Activated CD8-positive, alpha-beta memory T cell treated with anti-CD3 and anti-CD28 coated beads, Interleukin-2, amount 50 U/mL, for 24 hours (primary cell): ENCODE data around the gene LRP5.
"Not testable (repeated sequence)": the region's sequence is repeated elsewhere in the genome, so short reads cannot be mapped to it uniquely, and the experiment has no call there.

Source experiments
- DNase-seq: peaks from one replicate; pipeline ENCODE4 v3.0.0-alpha.2; 2020; ENCODE audit errors: extremely low read depth

LRP5 gene

DNA sequence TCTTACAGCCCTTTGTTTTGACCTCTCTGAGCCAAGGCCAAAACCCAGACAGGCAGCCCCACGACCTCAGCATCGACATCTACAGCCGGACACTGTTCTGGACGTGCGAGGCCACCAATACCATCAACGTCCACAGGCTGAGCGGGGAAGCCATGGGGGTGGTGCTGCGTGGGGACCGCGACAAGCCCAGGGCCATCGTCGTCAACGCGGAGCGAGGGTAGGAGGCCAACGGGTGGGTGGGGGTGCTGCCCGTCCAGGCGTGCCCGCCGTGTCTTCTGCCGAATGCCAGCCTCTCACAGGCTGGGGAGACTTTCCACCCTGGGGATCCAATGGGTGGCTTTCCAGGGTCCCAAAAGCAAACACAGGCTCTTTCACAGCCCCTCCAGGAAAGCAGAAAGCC, 111.1 kb downstream of the LRP5 start:
- no peak for DNase-seq

DNA sequence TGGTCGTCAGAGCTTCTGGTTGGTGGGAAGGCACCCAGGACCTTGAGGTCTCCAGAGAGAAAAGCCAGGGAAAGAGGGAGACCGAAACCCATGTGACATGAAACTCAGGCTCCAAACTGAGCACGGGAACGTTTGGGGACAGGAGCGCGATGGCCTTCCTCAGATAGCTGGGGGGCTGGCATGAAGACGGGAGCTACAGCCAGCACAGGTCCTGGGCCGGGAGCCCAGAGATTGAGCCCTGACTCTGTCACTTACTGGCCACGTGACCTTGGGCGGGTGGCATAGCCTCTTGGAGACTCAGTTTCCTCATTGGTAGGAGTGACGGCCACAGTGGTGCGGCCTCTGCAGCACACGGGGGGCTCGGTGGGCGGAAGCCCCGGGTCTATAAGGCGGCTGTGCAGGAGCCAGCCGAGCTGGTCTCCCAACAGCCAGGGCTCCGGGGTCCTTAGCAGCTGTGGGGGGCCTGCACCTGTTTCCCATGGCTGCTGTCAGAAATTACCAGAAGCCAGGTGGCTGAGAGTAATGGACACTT, 111.8 kb downstream of the LRP5 start:
- no peak for DNase-seq

DNA sequence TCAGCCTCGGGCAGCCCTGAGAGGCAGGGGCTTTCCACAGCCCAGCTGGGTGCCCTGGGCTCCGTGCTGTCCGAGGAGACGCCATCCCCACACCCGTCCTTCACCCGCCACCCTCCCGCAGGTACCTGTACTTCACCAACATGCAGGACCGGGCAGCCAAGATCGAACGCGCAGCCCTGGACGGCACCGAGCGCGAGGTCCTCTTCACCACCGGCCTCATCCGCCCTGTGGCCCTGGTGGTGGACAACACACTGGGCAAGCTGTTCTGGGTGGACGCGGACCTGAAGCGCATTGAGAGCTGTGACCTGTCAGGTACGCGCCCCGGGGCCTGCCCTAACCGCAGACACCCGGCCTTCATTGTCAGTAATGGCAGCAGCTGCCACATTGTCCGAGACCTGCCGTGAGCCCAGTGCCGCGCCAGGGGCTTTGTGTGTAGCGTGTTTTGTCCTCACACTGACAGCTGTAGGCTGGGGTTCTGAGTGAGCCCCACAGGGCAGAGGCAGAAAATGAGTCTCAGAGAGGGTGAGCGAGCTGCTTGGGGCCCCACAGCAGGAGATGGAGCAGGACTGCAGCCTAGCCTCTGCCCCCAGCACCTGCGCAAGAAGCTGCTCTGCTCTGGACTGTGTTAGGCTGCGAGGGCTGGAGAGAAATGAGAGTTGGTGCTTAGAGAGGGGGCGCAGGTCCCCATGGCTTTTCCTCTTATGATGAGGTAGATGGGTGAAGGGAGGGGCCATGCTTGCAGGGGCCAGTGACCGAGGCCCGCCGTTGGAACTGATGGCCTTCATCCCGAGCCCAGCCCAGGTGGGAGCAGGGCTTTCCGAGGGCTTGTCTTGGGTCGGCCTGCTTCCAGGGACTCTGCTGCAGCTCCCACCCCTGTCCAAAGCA, 112.8 kb downstream of the LRP5 start:
- DNase-seq: no peak

DNA sequence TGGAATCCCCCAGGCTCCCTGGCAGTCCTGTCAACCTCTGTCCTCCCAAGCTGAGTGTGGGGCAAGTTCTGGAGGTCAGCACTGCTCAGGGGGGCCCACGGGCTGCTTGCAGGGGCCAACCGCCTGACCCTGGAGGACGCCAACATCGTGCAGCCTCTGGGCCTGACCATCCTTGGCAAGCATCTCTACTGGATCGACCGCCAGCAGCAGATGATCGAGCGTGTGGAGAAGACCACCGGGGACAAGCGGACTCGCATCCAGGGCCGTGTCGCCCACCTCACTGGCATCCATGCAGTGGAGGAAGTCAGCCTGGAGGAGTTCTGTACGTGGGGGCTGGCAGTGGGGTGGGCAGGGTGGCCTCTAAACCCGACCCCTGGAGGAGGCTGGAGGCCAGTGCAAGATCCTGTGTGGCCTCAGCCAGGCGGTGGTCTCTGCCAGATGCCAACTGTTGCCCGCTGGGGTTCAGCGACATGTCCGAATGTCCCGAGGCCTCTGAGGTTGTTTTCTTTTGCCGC, 113.5 kb downstream of the LRP5 start:
- DNase-seq: no peak

DNA sequence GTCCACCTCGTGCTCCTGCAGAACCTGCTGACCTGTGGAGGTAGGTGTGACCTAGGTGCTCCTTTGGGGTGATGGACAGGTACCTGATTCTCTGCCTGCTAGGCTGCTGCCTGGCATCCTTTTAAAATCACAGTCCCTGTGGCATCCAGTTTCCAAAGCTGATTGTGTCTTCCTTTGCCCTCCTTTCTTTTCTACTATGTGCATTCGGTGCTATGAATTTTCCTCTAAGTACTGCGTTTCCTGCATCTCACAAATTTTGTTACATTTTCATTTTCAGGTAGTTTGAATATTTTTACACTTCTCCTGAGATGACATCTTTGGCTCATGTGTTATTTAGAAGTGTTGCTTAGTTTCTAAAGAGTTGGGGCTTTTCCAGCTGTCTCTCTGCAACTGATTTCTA, 117.3 kb downstream of the LRP5 start:
- DNase-seq: no peak

DNA sequence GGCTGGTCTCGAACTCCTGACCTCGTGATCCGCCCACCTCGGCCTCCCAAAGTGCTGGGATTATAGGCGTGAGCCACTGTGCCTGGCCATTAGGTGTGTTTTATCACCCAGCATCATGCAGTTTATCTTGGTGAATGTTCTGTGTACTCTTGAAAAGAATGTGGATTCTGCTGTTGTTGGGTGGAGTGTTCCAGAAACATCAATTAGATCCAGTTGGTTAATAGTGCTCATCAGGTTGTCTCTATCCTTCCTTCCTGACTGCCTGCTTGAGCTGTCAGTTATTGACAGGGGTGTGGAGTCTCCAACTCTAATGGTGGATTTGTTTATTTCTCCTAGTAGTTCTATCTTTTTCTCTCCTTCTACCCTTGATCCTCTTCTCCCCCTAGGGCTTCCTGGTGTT, 118.0 kb downstream of the LRP5 start:
- DNase-seq: no peak

DNA sequence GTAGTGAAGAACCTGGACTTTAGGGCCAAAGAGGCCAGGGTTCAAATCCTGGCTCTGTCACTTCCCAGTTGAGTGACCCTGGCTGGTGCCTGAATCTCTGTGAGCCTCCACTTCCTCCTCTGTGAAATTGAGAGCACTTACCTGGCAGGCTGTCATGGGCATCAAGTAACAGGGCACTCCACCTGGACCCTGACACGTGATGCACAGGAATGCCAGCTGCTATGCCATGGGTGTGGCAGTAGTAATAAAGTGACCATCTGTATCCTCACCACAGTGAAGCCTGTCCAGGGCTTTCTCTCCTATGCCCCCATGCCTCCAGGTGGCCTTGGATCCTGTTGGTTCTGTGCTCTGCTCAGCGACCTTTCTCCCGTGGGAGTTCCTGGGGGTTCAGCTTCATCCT, 118.4 kb downstream of the LRP5 start:
- DNase-seq: no peak

- no peak for DNase-seq
Observed at GRCh38 chr11:68431984-68432645, 119.7 kb downstream of the LRP5 start.

GRCh38 chr11:68432874-68433273, 120.5 kb downstream of the LRP5 start:
- no peak for DNase-seq

GRCh38 chr11:68433541-68433940, 121.2 kb downstream of the LRP5 start:
- DNase-seq: no peak

- not testable (repeated sequence) for DNase-seq
Observed at GRCh38 chr11:68434159-68434558, 121.8 kb downstream of the LRP5 start.

DNA sequence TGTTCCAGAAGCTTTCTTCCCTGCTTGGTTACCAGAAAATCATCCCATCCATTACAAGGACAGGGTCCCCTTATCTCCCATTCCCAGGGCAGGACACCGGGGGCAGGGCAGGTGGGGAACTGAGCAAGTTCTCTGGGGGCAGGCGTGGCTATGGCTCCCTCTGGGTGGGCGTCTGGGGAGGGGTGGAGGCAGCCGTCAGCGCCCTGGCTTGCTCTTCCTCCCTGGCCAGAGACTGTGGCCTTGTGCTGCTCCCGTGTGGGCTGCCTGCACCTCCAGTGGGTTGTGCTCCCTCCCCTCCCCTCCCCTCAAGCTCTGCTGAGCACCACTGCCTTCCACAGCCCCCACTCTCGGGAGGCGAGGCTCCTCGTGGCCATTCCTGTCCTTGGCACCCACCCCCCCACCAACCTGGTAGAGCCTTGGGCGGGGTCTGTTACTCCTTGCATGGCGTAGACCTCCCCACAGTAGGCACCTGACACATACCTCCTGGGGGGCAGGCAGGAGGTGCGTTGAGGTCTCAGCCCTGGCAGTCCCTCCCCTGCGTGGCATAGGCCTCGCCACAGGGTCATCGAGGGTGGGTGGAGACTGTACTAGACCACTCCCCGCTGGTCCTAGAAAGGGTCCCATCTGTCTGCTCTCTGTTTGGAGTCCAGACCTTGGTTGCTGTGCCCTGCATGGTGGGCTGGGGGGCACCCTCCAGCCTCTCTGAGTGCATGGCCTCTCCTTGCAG, 123.9 kb downstream of the LRP5 start:
- DNase-seq: no peak

- DNase-seq: no peak
Observed at GRCh38 chr11:68436985-68437926, 124.9 kb downstream of the LRP5 start.

DNA sequence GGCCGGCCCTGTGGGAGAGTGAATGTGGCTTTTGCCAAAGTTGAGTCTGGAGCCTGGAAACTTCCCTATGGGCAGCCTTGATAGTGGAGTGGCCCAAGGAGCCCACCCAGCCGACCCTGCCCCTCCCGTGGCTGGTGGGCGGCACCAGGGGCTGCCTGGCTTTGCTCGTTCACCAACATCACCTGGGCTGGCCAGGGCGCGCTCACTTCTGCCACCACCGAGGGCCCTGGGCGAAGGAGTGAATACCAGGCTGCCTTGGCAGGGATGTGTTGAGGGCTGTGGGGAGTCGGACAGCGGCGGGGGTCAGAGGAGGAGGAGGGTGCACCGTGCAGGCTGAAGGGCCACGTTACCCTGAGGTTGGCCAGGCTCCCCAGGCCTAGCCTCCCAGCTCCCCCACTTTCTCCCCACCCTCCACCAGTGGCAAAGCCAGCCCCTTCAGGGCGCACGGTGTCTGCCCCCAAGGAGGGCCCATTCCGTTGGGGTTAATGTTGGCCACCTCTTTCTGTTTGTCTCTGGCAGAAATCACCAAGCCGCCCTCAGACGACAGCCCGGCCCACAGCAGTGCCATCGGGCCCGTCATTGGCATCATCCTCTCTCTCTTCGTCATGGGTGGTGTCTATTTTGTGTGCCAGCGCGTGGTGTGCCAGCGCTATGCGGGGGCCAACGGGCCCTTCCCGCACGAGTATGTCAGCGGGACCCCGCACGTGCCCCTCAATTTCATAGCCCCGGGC, 125.7 kb downstream of the LRP5 start:
- DNase-seq: no peak

DNA sequence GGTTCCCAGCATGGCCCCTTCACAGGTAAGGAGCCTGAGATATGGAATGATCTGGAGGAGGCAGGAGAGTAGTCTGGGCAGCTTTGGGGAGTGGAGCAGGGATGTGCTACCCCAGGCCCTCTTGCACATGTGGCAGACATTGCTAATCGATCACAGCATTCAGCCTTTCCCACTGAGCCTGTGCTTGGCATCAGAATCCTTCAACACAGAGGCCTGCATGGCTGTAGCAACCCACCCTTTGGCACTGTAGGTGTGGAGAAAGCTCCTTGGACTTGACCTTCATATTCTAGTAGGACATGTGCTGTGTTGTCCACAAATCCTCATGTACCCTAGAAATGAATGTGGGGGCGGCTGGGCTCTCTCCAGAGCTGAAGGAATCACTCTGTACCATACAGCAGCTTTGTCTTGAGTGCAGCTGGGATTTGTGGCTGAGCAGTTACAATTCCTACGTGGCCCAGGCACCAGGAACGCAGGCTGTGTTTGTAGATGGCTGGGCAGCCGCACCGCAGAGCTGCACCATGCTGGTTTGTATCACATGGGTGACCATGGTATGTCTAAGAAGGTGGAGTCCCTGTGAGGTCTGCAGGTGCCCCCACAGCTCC, 126.4 kb downstream of the LRP5 start:
- DNase-seq: no peak

DNA sequence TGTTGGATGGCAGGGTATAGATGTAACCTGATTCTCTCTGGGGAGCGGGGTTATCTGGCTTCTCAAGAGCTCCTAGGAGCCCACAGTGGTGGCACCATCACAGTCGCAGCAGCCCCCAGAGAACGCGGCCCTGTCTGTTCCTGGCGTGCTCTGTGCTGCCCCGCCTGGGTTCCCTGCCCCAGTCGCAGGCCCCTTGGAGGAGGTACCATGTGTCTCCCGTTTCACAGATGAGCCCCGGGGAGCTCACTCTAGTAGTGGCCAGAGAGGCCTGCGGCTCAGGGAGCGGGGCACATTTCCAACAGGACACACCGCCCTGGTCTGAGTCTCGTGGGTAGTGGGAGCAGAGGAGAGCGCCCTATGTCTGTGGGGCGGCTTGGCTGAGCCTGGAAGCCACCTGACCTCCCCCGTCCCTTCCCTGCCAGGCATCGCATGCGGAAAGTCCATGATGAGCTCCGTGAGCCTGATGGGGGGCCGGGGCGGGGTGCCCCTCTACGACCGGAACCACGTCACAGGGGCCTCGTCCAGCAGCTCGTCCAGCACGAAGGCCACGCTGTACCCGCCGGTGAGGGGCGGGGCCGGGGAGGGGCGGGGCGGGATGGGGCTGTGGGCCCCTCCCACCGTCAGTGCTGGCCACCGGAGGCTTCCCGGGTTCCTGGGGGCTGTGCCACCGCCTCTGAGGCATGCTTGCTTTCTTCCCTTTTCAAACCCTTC, 127.1 kb downstream of the LRP5 start:
- no peak for DNase-seq

GRCh38 chr11:68440224-68440623, 127.8 kb downstream of the LRP5 start:
- no peak for DNase-seq

GRCh38 chr11:68441466-68442230, 129.3 kb downstream of the LRP5 start:
- DNase-seq: no peak
